Natural killer cell (primary cell): ENCODE measurements around the gene TPST2. TPM values are rescaled to one million over a fixed set of nuclear protein-coding genes. Genes with fewer than 3 reads are reported as not detected.

Source experiments
- ATAC-seq, 3 donors: fragments of 150-1000 bp in 2 of 3; fragments of 200-7000 bp in 1 of 3; cut with Tn5 transposase; 1 replicate in 1 of 3; 2 replicates in 2 of 3; pipeline ENCODE4 v1.10.0; 2021; ENCODE audit warnings: mild to moderate bottlenecking in 2 of 3, moderate library complexity in 2 of 3
- DNase-seq, 2 donors: peaks; one replicate each; pipeline versions ENCODE4 v3.0.0 to v3.0.0-alpha.2; 2013 to 2021; ENCODE audit warnings: mixed read lengths in 1 of 2
- H3K27ac ChIP-seq: one replicate; pipeline ENCODE4 v1.5.1; 2013; ENCODE audit warnings: mild to moderate bottlenecking, low read length
- H3K27me3 ChIP-seq: one replicate; pipeline ENCODE4 v1.6.1; 2013; ENCODE audit warnings: low read length; ENCODE audit not compliant: control insufficient read depth, insufficient read depth
- H3K36me3 ChIP-seq: one replicate; pipeline ENCODE4 v1.6.1; 2013; ENCODE audit warnings: low read length; ENCODE audit not compliant: control insufficient read depth, insufficient read depth
- H3K4me1 ChIP-seq: one replicate; pipeline ENCODE4 v1.6.1; 2013; ENCODE audit warnings: low read length; ENCODE audit not compliant: control insufficient read depth, insufficient read depth
- H3K4me3 ChIP-seq: one replicate; pipeline ENCODE4 v1.5.1; 2013; ENCODE audit warnings: low read length
- H3K9me3 ChIP-seq: one replicate; pipeline ENCODE4 v1.6.1; 2013; ENCODE audit warnings: low read length; ENCODE audit not compliant: control insufficient read depth, insufficient read depth
- H3K27ac Mint-ChIP-seq, 2 donors: one replicate each; pipeline ENCODE4 v1.8.0; 2022; ENCODE audit warnings: mild to moderate bottlenecking in 2 of 2, mixed read lengths in 2 of 2, moderate library complexity in 1 of 2
- H3K27me3 Mint-ChIP-seq, 2 donors: one replicate each; pipeline ENCODE4 v1.8.0; 2022; ENCODE audit warnings: low read depth in 2 of 2, mixed read lengths in 2 of 2
- H3K36me3 Mint-ChIP-seq: one replicate; pipeline ENCODE4 v1.8.0; 2022; ENCODE audit warnings: mixed read lengths
- H3K4me1 Mint-ChIP-seq, 2 donors: one replicate each; pipeline ENCODE4 v1.8.0; 2022; ENCODE audit warnings: mixed read lengths in 2 of 2
- H3K4me3 Mint-ChIP-seq: one replicate; pipeline ENCODE4 v1.8.0; 2022; ENCODE audit warnings: mild to moderate bottlenecking, moderate library complexity, mixed read lengths
- H3K9me3 Mint-ChIP-seq, 2 donors: one replicate each; pipeline ENCODE4 v1.8.0; 2022; ENCODE audit warnings: mixed read lengths in 2 of 2
- CTCF ChIP-seq: fragments of 200-600 bp; IDR thresholded peaks from one replicate; pipeline ENCODE4 v1.8.0; 2022; ENCODE audit warnings: antibody characterized with exemption
- WGBS: methylation state at CpG from one replicate; pipeline ENCODE4 v1.1.7; 2013; ENCODE audit warnings: missing lambda C conversion rate; ENCODE audit not compliant: insufficient coverage; 5-methylcytosine and 5-hydroxymethylcytosine counted together
- intact Hi-C: fragments of 100-400 bp; cut with micrococcal nuclease; formaldehyde crosslinking; loops from one replicate; pipeline ENCODE4 v1.14.2; 2022
- total RNA-seq, 4 donors: library from RNA; stranded (reverse); fragments of 120-200 nt in 1 of 4; gene quantifications; one replicate each; pipeline versions ENCODE4 v1.2.3 to v1.2.4, GENCODE V29; 2013 to 2022

The TPST2 gene
- total RNA-seq, 3 donors from 2014 or later (not counting 1 experiment from before 2014, with no cell fraction given) = 145 to 206 (median 155) TPM

GRCh38 chr22:26568207-26568706, 21.7 kb downstream of the TPST2 start:
- Histone ChIP-seq H3K4me1 (peaks cover 91% of the 10 kb centered on the region), H3K27ac (peak overlapping the region; percentile 42), H3K4me3 (no peak overlapping the region), H3K36me3 (peaks cover 28% of the 10 kb centered on the region), H3K27me3 (no peaks in the 10 kb centered on the region), H3K9me3 (no peaks in the 10 kb centered on the region)
- no peaks in the 10 kb centered on the region for H3K27me3 Mint-ChIP-seq
- no peak for ATAC-seq
- no peaks in the 10 kb centered on the region for H3K36me3 Mint-ChIP-seq
- no peaks in the 10 kb centered on the region for H3K9me3 Mint-ChIP-seq
- intact Hi-C loops = no loop called here
- H3K27ac Mint-ChIP-seq = peak overlapping the region; percentile 88 to 94
- H3K4me1 Mint-ChIP-seq = peaks cover 92 to 100% of the 10 kb centered on the region in 2 donors
- H3K4me3 Mint-ChIP-seq = peak overlapping the region; percentile 47
- DNase-seq = no peak
- no peak for TF ChIP-seq CTCF
- 79% methylated on average over 11 of the region's 11 CpGs for WGBS

DNA sequence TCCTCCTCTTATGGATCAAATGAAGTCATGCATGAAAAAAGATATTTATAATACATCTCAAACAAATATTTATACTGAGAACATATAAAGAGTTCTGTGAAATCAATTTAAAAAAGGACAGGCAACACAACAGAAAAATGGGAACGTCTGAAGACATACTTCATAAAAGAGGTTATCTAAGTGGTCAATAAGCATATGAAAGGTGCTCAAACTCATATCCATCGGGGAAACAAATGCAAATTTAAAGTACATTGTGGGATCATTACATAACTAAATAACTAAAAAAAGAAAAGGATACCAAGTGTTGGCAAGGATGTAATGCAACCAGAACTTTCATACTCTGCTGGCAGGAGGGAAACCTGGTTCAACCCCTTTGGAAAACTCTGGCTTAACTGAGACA, 22.3 kb downstream of the TPST2 start:
- Mint-ChIP-seq H3K4me3 (peak overlapping the region; percentile 47), H3K27me3 (no peaks in the 10 kb centered on the region), H3K36me3 (no peaks in the 10 kb centered on the region), H3K27ac (peak overlapping the region; percentile 88 to 94), H3K9me3 (no peaks in the 10 kb centered on the region), H3K4me1 (peaks cover 90 to 100% of the 10 kb centered on the region in 2 donors)
- intact Hi-C loops = no loop called here
- Histone ChIP-seq H3K4me3 (no peak overlapping the region), H3K27me3 (no peaks in the 10 kb centered on the region), H3K36me3 (peaks cover 28% of the 10 kb centered on the region), H3K9me3 (no peaks in the 10 kb centered on the region), H3K4me1 (peaks cover 90% of the 10 kb centered on the region), H3K27ac (no peak overlapping the region)
- 100% methylated on average over 1 of the region's 2 CpGs for WGBS
- no peak for ATAC-seq
- no peak for TF ChIP-seq CTCF
- no peak for DNase-seq

GRCh38 chr22:26566994-26567393, 22.9 kb downstream of the TPST2 start:
- Mint-ChIP-seq H3K4me1 (peaks cover 90 to 100% of the 10 kb centered on the region in 2 donors), H3K36me3 (no peaks in the 10 kb centered on the region), H3K27me3 (no peaks in the 10 kb centered on the region), H3K4me3 (peak overlapping the region; percentile 60), H3K27ac (peak overlapping the region; percentile 88 to 94), H3K9me3 (no peaks in the 10 kb centered on the region)
- Histone ChIP-seq H3K27me3 (no peaks in the 10 kb centered on the region), H3K4me1 (peaks cover 89% of the 10 kb centered on the region), H3K27ac (no peak overlapping the region), H3K36me3 (peaks cover 28% of the 10 kb centered on the region), H3K9me3 (no peaks in the 10 kb centered on the region), H3K4me3 (no peak overlapping the region)
- 98% methylated on average over 3 of the region's 3 CpGs for WGBS
- intact Hi-C loops = no loop called here
- DNase-seq (no peak), ATAC-seq (no peak)
- TF ChIP-seq CTCF = no peak

DNA sequence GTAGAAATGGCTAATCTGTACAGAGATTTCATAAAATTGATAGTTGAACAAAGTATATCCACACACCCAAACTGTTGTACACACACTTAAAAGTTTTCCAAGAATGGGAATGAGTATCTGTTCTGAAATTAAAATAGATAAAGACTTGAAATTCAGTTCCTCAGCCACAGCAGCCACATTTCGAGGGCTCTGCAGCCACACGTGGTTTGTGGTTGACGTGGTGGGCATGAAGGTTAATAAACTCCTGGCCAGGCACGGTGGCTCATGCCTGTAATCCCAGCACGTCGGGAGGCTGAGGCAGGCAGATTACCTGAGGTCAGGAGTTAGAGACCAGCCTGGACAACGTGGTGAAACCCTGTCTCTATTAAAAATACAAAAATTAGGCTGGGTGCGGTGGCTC, 24.0 kb downstream of the TPST2 start:
- WGBS = 26% methylated on average over 8 of the region's 8 CpGs
- peaks cover 85 to 100% of the 10 kb centered on the region in 2 donors for H3K4me1 Mint-ChIP-seq
- H3K4me3 Mint-ChIP-seq = peak overlapping the region; percentile 60

More for the DNA sequence above, 24.0 kb downstream of the TPST2 start:
- H3K36me3 Mint-ChIP-seq = no peaks in the 10 kb centered on the region
- no peak overlapping the region for H3K4me3 ChIP-seq
- H3K36me3 ChIP-seq = peaks cover 31% of the 10 kb centered on the region
- intact Hi-C loops = no loop called here
- H3K27me3 Mint-ChIP-seq = no peaks in the 10 kb centered on the region
- no peaks in the 10 kb centered on the region for H3K27me3 ChIP-seq
- H3K9me3 Mint-ChIP-seq = no peaks in the 10 kb centered on the region
- ATAC-seq (peak in 1 of 3 donors; percentile 54), DNase-seq (no peak)
- no peak overlapping the region for H3K27ac ChIP-seq
- no peak for TF ChIP-seq CTCF
- no peaks in the 10 kb centered on the region for H3K9me3 ChIP-seq
- H3K4me1 ChIP-seq = peaks cover 83% of the 10 kb centered on the region
- H3K27ac Mint-ChIP-seq = peak overlapping the region; percentile 88 to 94
